HG03159 (cell line): ENCODE measurements around the gene GPLD1.

Experiments
- ATAC-seq: cut with Tn5 transposase; IDR thresholded peaks from one replicate; pipeline ENCODE4 v1.9.1; 2021; ENCODE audit warnings: mild to moderate bottlenecking, moderate library complexity; ENCODE audit not compliant: unreplicated experiment

GPLD1 gene

GRCh38 chr6:24500683-24501082 is 11.3 kb upstream of the GPLD1 start:
- no peak for ATAC-seq

- no peak for ATAC-seq
These were observed 8.0 kb upstream of the GPLD1 start for GRCh38 chr6:24497254-24497970.

DNA sequence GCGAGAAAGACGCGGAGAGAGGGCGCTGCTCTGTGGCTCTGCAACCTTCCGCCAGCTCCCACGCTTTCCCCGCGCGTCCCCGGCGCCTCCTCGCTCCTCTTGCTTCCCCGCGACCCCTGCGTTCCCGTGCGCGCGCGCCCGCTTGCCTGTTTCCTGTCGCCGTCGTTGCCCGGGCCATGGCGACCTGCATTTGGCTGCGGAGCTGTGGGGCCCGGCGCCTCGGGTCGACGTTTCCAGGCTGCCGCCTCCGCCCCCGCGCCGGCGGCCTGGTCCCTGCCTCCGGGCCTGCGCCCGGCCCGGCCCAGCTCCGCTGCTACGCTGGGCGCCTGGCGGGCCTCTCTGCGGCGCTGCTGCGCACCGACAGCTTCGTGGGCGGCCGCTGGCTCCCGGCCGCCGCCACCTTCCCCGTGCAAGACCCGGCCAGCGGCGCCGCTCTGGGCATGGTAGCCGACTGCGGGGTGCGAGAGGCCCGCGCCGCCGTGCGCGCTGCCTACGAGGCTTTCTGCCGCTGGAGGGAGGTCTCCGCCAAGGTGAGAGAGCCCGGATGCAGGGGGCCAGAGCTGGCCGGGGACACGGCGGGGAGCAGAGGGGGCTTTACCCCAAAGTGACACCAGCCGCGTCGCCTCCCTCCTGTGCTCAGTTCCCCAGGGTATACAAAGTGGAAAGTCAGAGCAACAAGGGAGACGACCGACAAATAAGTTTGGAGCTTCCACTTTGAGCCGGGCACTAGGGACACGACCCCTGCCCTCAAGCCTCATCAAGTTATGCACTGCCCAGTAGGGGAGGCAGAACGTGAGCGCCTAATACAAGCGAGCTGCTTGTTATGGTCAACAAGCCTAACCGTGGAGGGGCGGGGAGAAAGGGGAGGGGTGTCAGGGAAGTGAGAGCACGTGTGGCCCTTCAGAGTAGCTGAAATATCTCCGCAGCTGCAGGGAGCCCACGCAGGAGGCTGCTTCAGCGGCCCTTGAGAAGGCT is 5.7 kb upstream of the GPLD1 start, which contains the start of gene ALDH5A1:
TSS of gene ALDH5A1 (plus strand) at position 149 of the 975 bp plus-strand sequence. CDS start at position 177, 28 bp downstream.
- peak; percentile 64 for ATAC-seq

DNA sequence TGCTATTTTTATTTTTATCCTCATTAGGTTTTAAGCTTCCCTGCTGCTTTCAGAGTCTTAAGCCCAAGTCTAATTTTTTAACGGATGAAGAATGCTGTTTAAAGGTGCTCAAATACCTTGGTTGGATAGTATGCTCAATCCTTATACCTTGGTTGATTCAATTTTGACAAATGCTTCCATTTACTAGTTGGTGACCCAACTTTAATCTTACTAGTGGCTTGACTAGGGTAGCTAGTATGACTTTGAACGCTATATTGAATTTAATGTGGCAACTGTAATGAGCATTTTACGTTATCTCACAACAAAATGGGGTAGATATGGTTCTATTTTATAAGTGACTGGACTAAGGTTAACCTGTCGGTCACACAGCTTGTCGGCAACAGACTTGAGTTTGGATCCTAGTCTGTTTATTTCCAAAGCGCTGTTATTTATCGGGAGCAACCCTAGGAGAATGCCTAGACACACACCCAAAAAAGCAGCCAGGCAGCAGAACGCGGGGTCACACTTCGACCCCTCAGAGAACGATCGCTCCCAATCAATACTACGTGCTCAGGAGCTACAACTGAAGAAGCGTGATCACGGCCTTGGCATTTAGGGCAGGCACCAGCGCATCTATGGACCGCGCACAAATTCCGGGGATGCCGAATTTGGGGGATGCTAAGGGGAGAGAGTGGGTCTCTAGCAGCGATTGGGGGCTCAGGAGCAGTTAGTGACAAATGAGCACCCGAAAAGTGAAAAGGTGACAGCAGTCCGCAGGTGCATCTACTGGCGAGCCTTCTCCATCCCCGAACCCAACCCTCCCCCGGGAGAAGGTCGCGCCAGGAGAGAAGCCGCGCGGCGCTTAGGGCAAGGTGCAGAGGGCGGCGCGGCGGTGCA is 4.8 kb upstream of the GPLD1 start:
- no peak for ATAC-seq

- no peak for ATAC-seq
These were observed 3.1 kb upstream of the GPLD1 start for GRCh38 chr6:24492475-24492874.

DNA sequence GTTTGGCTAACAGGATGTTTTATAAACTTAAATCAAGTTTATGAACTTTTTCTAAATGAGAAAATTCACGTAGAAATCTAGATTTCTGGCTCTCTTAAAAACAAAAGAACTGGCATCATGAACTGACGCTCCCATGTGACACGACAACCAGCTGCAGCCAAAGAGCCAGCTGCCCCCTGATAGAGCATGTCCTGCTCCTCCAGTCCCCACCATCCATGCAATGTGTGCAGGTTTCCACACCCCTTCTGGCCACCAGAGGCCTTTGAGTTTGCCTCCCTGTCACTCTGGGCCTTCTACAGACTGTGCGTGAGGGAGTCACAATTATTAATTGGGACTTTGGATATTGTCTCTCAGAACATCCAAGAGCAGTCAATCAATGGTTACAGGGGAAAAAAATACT is 1.6 kb upstream of the GPLD1 start:
- no peak for ATAC-seq

DNA sequence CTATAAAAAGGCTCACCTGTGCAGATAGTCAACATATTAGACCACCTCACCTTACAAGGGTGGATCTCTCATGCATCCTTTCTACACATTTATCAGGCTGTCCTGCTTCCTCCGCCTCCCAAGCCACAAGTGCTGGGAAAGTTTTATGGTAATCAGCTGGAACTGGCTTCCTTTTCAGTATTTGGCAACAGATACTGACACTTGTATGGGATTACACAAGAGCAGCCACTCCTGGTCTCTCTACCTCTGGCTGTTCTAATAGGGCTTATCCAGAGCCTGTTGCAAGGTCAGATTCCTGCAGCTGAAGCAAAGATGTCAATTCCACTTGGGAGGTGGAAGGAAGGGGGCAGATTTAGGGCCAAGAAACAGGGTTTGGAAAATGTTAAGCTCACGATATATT is 503 bp upstream of the GPLD1 start:
- no peak for ATAC-seq

DNA sequence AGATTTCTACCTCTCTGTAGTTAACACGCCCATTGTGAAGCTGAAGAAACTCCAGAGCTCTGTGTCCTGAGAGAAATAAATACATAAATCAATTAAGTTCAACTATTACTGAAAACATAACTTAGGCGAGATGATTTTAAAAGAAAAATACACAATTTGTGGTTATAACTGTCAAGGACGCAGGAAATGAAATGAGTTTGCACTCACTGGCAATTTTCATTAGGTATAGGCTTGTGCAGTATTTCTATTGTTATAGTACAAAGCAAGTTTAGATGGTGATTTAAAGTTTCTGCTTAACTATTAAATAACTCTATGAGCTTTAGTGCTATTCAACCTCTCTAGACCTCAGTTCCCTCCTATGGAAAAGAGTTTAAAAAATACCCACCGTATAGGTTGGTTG is 3.3 kb downstream of the GPLD1 start:
- no peak for ATAC-seq

- no peak for ATAC-seq
These were observed 4.6 kb downstream of the GPLD1 start for GRCh38 chr6:24484657-24485323.

DNA sequence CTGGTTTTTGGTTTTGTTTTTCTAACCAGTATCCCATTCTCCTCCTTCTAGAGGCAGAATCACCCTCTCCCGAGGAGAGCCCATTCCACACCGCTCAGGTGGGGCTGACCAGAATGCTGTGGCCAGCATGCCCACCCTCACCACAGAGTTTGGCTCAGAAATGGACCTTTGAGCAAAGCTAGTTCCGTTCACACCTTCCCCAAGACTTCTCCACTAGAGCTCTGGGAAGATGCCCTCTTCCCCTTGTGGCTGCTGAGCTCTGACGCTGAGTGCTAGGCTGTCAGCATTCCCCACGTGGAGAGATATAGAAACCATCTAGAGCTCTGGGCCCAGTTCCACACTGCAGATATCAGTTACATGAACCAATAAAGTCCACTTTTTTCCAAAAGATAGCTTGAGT is 7.9 kb downstream of the GPLD1 start:
- no peak for ATAC-seq

DNA sequence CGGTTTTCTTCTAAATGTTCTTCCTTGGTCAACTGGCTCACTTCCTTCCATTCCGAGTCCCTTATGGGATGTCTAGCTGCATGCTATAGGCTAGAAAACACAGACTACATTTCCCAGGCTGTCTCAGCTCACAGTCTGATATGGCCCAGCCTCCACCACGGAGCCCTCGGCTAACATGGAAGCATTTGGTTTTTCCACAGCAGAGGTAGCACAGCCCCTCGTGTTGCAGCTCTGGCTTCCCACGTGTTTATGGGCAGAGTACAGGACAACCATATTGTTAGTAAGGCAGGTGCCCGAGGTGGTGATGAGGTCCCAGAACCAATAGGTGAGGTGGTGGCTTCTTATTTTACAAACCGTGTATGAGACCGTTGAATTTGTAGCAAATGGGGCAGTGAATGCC is 8.7 kb downstream of the GPLD1 start:
- ATAC-seq: no peak

DNA sequence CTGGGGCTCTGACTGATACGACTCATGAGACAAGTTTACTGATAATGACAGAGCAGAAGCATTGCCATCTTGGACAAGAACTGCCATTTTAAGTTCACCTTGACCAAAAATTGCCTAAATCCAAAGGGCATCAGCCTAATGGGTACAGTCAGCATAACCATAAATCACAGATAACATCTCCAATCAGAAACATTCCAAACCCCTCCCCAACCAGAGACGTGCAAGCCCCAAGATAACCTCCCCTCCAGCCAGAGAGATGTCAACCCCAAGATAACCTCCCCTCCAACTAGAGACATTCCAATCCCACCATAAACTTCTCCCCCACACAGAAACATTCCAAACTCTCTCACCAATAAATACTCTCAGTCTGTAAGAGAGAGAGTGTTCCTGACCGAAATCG is 10.5 kb downstream of the GPLD1 start:
- no peak for ATAC-seq

- ATAC-seq: no peak
These were observed 12.3 kb downstream of the GPLD1 start for GRCh38 chr6:24477070-24477469.

DNA sequence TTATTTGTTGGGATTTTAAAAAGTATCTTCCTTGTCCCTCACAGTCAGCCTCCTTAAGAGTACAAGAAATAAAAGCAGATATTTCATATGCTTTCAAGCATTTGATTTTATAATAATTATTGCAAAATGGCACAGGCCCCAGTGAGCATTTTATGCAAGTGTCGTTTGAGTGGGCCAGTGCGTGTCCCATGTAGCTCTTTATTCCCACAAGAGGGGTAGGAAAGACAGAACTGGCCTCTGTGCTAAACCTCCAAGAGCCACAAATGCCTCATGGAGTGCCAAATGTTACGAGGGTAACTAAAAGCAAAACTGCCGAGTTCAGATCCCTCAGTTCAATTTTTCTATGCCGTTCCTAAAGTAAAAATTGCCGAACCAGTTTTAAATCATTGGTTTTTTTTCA is 12.7 kb downstream of the GPLD1 start:
- no peak for ATAC-seq

GRCh38 chr6:24472181-24472580 is 17.2 kb downstream of the GPLD1 start:
- no peak for ATAC-seq

GRCh38 chr6:24469811-24470210 is 19.6 kb downstream of the GPLD1 start:
- ATAC-seq: no peak

GRCh38 chr6:24464253-24465038 is 24.9 kb downstream of the GPLD1 start:
- ATAC-seq: no peak

- no peak for ATAC-seq
These were observed 28.4 kb downstream of the GPLD1 start for GRCh38 chr6:24460966-24461365.

- ATAC-seq: no peak
These were observed 30.4 kb downstream of the GPLD1 start for GRCh38 chr6:24458941-24459340.

DNA sequence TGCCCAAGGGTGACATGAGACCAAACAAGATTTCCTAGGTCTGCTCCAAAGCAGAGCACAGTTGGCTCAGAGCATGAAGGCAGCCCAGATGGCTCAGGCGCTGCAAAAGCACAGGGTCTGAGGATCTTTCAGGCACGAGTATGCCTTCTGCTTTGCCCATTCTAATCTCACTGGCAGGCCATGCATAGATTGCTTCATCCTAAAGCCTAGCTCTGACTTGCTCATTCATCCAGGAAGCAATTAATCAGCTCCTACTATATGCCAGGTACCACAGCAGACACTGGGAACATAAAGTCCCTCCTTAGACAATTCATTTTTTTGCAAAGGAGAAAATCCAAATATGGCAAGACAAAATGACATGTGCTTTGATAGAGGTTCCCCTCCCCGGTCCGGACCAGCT is 31.2 kb downstream of the GPLD1 start:
- no peak for ATAC-seq
